HEK293T (cell line): ENCODE results near the gene CCDC71L.
"Not testable (repeated sequence)": the region's sequence is repeated elsewhere in the genome, so short reads cannot be mapped to it uniquely, and the experiment has no call there.

ENCODE experiments used
- CTCF ChIA-PET: fragments of 350-600 bp; formaldehyde crosslinking; extraction: SDS; loops from one replicate; lab custom pipeline; 2021; ENCODE audit warnings: antibody characterized with exemption, inconsistent platforms; lab: Yijun Ruan, JAX
- POLR2A ChIA-PET: fragments of 350-600 bp; formaldehyde crosslinking; extraction: SDS; loops from one replicate; lab custom pipeline; 2020; ENCODE audit warnings: antibody characterized with exemption, inconsistent platforms; lab: Yijun Ruan, JAX
- DNase-seq: peaks from one replicate; pipeline ENCODE4 v3.0.0; 2012; ENCODE audit warnings: mixed read lengths; ENCODE audit errors: extremely low spot score
- ARNT ChIP-seq: fragments of 450-650 bp; IDR thresholded peaks from 2 replicates; pipeline ENCODE4 v1.6.1; 2017; ENCODE audit warnings: mild to moderate bottlenecking
- BHLHE40 ChIP-seq: fragments of 450-650 bp; IDR thresholded peaks from 2 replicates; pipeline ENCODE4 v1.6.1; 2016; ENCODE audit warnings: mild to moderate bottlenecking, moderate library complexity, borderline replicate concordance
- CTBP1 ChIP-seq: fragments of 450-650 bp; IDR thresholded peaks from 2 replicates; pipeline ENCODE4 v1.6.1; 2016; ENCODE audit warnings: borderline replicate concordance
- ELF4 ChIP-seq: fragments of 450-650 bp; IDR thresholded peaks from 2 replicates; pipeline ENCODE4 v1.6.1; 2017; ENCODE audit warnings: antibody characterized with exemption
- FOXA1 ChIP-seq: fragments of 450-650 bp; IDR thresholded peaks from 2 replicates; pipeline ENCODE4 v1.6.1; 2016; ENCODE audit warnings: mild to moderate bottlenecking
- FOXK2 ChIP-seq: fragments of 450-650 bp; IDR thresholded peaks from 2 replicates; pipeline ENCODE4 v1.6.1; 2016; ENCODE audit warnings: mild to moderate bottlenecking
- FOXM1 ChIP-seq: fragments of 450-650 bp; IDR thresholded peaks from 2 replicates; pipeline ENCODE4 v1.6.1; 2017; ENCODE audit warnings: mild to moderate bottlenecking, borderline replicate concordance
- HDGF ChIP-seq: fragments of 450-650 bp; IDR thresholded peaks from 2 replicates; pipeline ENCODE4 v1.6.1; 2017; ENCODE audit warnings: antibody characterized with exemption, borderline replicate concordance
- L3MBTL2 ChIP-seq: fragments of 450-650 bp; conservative IDR thresholded peaks from 2 replicates; pipeline ENCODE4 v1.6.1; 2016; ENCODE audit warnings: mild to moderate bottlenecking
- LEF1 ChIP-seq: fragments of 450-650 bp; IDR thresholded peaks from 2 replicates; pipeline ENCODE4 v1.6.1; 2017; ENCODE audit warnings: mild to moderate bottlenecking, borderline replicate concordance
- NFRKB ChIP-seq: fragments of 450-650 bp; IDR thresholded peaks from 2 replicates; pipeline ENCODE4 v1.6.1; 2016; ENCODE audit warnings: mild to moderate bottlenecking, moderate library complexity
- SP1 ChIP-seq: fragments of 450-650 bp; IDR thresholded peaks from 2 replicates; pipeline ENCODE4 v1.6.1; 2017
- SUZ12 ChIP-seq: fragments of 450-650 bp; IDR thresholded peaks from 2 replicates; pipeline ENCODE4 v1.6.1; 2016; ENCODE audit warnings: mild to moderate bottlenecking
- TARDBP ChIP-seq: fragments of 450-650 bp; IDR thresholded peaks from 2 replicates; pipeline ENCODE4 v1.6.1; 2016
- ZNF384 ChIP-seq: fragments of 450-650 bp; IDR thresholded peaks from 2 replicates; pipeline ENCODE4 v1.6.1; 2016
- TF ChIP-seq, protein P1 (sequence below): fragments of 450-650 bp; IDR thresholded peaks from 2 replicates; pipeline ENCODE4 v1.6.1; 2016

CCDC71L gene

GRCh38 chr7:106660862-106661720, at the start of gene CCDC71L:
TSS of gene CCDC71L (minus strand) at chr7:106661158. CDS start at chr7:106660896, 262 bp downstream.
- DNase-seq, result peak; percentile 85
- no peak for TF ChIP-seq FOXM1
- CTCF ChIA-PET, result no interaction called here

GRCh38 chr7:106709604-106710003, 48.6 kb upstream of the CCDC71L start:
- CTCF ChIA-PET, POLR2A ChIA-PET, DNase-seq: not testable (repeated sequence)

More at GRCh38 chr7:106660862-106661720, at the start of gene CCDC71L:
- POLR2A ChIA-PET, result interaction anchor here (0.6 to 2.0 kb wide), 5 partner anchors 18 to 144 kb away, joined by 3 to 5 read pairs (median 3); no protein-coding TSS in a partner anchor

DNA sequence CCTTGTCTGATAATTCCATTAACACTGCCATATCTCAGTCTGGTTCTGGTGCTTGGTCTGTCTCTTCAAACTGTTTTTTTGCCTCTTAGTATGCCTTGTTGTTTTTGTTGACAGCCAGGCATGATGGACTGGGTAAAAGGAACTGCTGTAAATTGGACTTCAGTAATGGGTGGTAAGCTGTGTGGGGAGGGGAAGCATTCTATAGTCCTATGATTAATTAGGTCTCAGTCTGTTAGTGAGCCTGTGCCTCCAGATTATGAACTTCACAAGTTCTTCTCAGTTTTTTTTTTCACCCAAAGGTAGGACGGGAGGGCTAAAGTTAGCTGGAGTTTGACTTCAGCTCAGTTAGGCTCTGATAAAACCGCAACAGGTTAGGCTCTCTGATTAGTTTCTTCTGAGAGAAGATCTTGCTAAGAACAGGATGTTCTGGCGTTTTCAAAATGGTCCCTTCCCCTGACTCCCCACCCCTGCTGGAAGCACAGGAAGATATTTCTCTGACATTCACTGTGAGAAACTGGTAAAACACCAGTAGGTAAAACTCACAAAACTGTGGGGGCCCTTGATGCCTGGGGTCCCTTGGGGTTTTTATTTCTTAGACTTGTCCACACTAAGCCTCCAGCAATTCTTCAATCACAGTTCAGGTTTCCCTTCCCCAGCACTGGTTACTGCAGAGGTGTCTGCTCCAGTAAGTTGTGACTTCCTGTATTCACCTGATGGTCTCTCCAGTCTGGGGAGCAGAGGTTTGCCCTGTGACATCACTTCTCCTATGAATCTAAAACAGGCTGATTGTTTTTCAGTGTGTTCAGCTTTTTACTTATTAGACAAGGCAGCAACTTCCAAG, 43.3 kb upstream of the CCDC71L start:
- CTCF ChIA-PET, result no interaction called here
- no peak for DNase-seq

GRCh38 chr7:106693677-106694353, 32.9 kb upstream of the CCDC71L start:
- TF ChIP-seq ZNF384 (no peak), SP1 (no peak), SUZ12 (no peak), FOXM1 (no peak), ELF4 (no peak), TARDBP (no peak), ARNT (no peak), CTBP1 (no peak), NFRKB (no peak), L3MBTL2 (no peak), BHLHE40 (no peak), FOXA1 (no peak), HDGF (no peak), FOXK2 (no peak), LEF1 (no peak)
- TF ChIP-seq, protein P1, sequence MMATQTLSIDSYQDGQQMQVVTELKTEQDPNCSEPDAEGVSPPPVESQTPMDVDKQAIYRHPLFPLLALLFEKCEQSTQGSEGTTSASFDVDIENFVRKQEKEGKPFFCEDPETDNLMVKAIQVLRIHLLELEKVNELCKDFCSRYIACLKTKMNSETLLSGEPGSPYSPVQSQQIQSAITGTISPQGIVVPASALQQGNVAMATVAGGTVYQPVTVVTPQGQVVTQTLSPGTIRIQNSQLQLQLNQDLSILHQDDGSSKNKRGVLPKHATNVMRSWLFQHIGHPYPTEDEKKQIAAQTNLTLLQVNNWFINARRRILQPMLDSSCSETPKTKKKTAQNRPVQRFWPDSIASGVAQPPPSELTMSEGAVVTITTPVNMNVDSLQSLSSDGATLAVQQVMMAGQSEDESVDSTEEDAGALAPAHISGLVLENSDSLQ, result no peak
- POLR2A ChIA-PET, result no interaction called here
- DNase-seq, result no peak
- CTCF ChIA-PET, result no interaction called here

More for the DNA sequence above, 43.3 kb upstream of the CCDC71L start:
- no peak for TF ChIP-seq NFRKB
- TF ChIP-seq FOXA1, result no peak
- TF ChIP-seq LEF1, result no peak
- TF ChIP-seq FOXK2, result no peak
- TF ChIP-seq HDGF, result no peak
- POLR2A ChIA-PET, result no interaction called here

- POLR2A ChIA-PET, result no interaction called here
- no peak for TF ChIP-seq TARDBP
- no peak for TF ChIP-seq SP1
- TF ChIP-seq, protein P1, result no peak
- no peak for TF ChIP-seq ARNT
- no peak for TF ChIP-seq SUZ12
- TF ChIP-seq BHLHE40, result no peak
- no peak for TF ChIP-seq FOXA1
- no peak for TF ChIP-seq HDGF
- TF ChIP-seq CTBP1, result no peak
- no peak for TF ChIP-seq FOXK2
- TF ChIP-seq FOXM1, result no peak
- no peak for TF ChIP-seq NFRKB
- TF ChIP-seq LEF1, result no peak
- no peak for TF ChIP-seq L3MBTL2
- no peak for TF ChIP-seq ELF4
- no peak for TF ChIP-seq ZNF384
- CTCF ChIA-PET, result no interaction called here
- DNase-seq, result no peak
Measured at GRCh38 chr7:106692450-106693051, 31.6 kb upstream of the CCDC71L start.

DNA sequence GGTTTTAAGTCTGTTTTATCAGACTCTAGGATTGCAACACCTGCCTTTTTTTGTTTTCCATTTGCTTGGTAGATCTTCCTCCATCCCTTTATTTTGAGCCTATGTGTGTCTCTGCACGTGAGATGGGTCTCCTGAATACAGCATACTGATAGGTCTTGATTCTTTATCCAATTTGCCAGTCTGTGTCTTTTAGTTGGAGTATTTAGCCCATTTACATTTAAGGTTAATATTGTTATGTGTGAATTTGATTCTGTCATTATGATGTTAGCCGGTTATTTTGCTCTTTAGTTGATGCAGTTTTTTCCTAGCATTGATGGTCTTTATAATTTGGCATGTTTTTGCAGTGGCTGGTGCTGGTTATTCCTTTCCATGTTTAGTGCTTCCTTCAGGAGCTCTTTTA, 27.2 kb upstream of the CCDC71L start:
- DNase-seq, POLR2A ChIA-PET, CTCF ChIA-PET: not testable (repeated sequence)

- CTCF ChIA-PET, result no interaction called here
- TF ChIP-seq, protein P1, result no peak
- DNase-seq, result no peak
- POLR2A ChIA-PET, result no interaction called here
Measured at GRCh38 chr7:106683941-106684340, 23.0 kb upstream of the CCDC71L start.
